GM12878 (cell line): ENCODE data around the gene TRAIP. TPM values are rescaled to one million over a fixed set of nuclear protein-coding genes. Genes with fewer than 3 reads are reported as not detected.

Source experiments
- CHD2 ChIP-seq: IDR thresholded peaks from 2 replicates; pipeline ENCODE4 v1.6.1; 2011; ENCODE audit warnings: low read depth, low read length, improper control_type of control experiment, borderline replicate concordance
- EED ChIP-seq: sonication (generic); IDR thresholded peaks from 2 replicates; pipeline ENCODE4 v1.6.1; 2016; ENCODE audit warnings: antibody characterized with exemption, low read depth
- EGR1 ChIP-seq, 2 experiments: IDR thresholded peaks; 1 replicate in 1 of 2; 2 replicates in 1 of 2; pipeline ENCODE4 v1.6.1; 2011 to 2012; ENCODE audit warnings: low read depth in 2 of 2, low read length in 2 of 2, borderline replicate concordance in 1 of 2, mild to moderate bottlenecking in 1 of 2, moderate library complexity in 1 of 2
- EP300 ChIP-seq, 2 experiments: fragments of 150-350 bp in 1 of 2; IDR thresholded peaks; 2 replicates each; pipeline ENCODE4 v1.6.1; 2011 to 2012; ENCODE audit warnings: low read depth in 2 of 2, low read length in 2 of 2, borderline replicate concordance in 1 of 2, improper control_type of control experiment in 1 of 2, inconsistent platforms in 1 of 2; ENCODE audit not compliant: control insufficient read depth in 1 of 2
- ETV6 ChIP-seq, 2 experiments: fragments of 450-650 bp in 1 of 2; IDR thresholded peaks in 1 of 2; conservative IDR thresholded peaks in 1 of 2; 2 replicates each; pipeline ENCODE4 v1.6.1; 2014; ENCODE audit warnings: antibody characterized with exemption in 1 of 2, borderline replicate concordance in 1 of 2, low read depth in 1 of 2, mild to moderate bottlenecking in 1 of 2, moderate library complexity in 1 of 2
- USF1 ChIP-seq: IDR thresholded peaks from 2 replicates; pipeline ENCODE4 v1.6.1; 2011; ENCODE audit warnings: borderline replicate concordance, low read depth, mild to moderate bottlenecking, moderate library complexity, mixed read lengths, low read length; ENCODE audit not compliant: insufficient read depth; ENCODE audit errors: extremely low read length
- polyA plus RNA-seq, 11 experiments: library from polyadenylated mRNA; depleted of rRNA in 4 of 11; unstranded in 6 of 11; stranded (reverse) in 5 of 11; fragments of >200 nt; fragmentation: Nextera tagmentation in 4 of 11; fragmentation: Illumina TruSeq in 1 of 11; extraction: Ambion mirVana in 4 of 11; extraction: Trizol in 1 of 11; gene quantifications; 1 replicate in 1 of 11; 2 replicates in 10 of 11; pipeline versions ENCODE4 v1.2.1 to v1.2.3, GENCODE V29; 2011 to 2016; ENCODE audit warnings: inconsistent platforms in 2 of 11, missing spikeins in 2 of 11, low read depth in 1 of 11
- total RNA-seq, 4 experiments: library from RNA; depleted of rRNA in 3 of 4; stranded (reverse); fragments of >200 nt in 3 of 4; fragmentation: Illumina TruSeq in 1 of 4; extraction: Trizol in 1 of 4; gene quantifications; 2 replicates each; pipeline versions ENCODE4 v1.2.1 to v1.2.3, GENCODE V29; 2013 to 2021
- TF ChIP-seq, protein P1 (sequence below): IDR thresholded peaks from 2 replicates; pipeline ENCODE4 v1.6.1; 2012; ENCODE audit warnings: mild to moderate bottlenecking, low read depth, low read length
- TF ChIP-seq, protein P2 (sequence below): fragments of 450-650 bp; IDR thresholded peaks from 2 replicates; pipeline ENCODE4 v1.6.1; 2018; ENCODE audit warnings: borderline replicate concordance, mild to moderate bottlenecking; ENCODE audit not compliant: partially characterized antibody

Gene TRAIP
- total and polyA plus RNA-seq, 10 of the 15 experiments (the other 5 are each of a cell fraction or from before 2014, with no cell fraction given), result 15.9 to 37.0 (median 23.1) TPM

- TF ChIP-seq, protein P1, sequence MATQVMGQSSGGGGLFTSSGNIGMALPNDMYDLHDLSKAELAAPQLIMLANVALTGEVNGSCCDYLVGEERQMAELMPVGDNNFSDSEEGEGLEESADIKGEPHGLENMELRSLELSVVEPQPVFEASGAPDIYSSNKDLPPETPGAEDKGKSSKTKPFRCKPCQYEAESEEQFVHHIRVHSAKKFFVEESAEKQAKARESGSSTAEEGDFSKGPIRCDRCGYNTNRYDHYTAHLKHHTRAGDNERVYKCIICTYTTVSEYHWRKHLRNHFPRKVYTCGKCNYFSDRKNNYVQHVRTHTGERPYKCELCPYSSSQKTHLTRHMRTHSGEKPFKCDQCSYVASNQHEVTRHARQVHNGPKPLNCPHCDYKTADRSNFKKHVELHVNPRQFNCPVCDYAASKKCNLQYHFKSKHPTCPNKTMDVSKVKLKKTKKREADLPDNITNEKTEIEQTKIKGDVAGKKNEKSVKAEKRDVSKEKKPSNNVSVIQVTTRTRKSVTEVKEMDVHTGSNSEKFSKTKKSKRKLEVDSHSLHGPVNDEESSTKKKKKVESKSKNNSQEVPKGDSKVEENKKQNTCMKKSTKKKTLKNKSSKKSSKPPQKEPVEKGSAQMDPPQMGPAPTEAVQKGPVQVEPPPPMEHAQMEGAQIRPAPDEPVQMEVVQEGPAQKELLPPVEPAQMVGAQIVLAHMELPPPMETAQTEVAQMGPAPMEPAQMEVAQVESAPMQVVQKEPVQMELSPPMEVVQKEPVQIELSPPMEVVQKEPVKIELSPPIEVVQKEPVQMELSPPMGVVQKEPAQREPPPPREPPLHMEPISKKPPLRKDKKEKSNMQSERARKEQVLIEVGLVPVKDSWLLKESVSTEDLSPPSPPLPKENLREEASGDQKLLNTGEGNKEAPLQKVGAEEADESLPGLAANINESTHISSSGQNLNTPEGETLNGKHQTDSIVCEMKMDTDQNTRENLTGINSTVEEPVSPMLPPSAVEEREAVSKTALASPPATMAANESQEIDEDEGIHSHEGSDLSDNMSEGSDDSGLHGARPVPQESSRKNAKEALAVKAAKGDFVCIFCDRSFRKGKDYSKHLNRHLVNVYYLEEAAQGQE, result no peak
- TF ChIP-seq USF1 (peak; percentile 59), EGR1 (IDR thresholded peaks at IDR 0.05; ENCODE audit: borderline replicate concordance in 1 of 2, low read depth in 2 of 2, low read length in 2 of 2) (peak in 1 of 2 experiments; percentile 79; a peak in 1 of 3 replicates), EED (peak; percentile 66), ETV6 (conservative IDR thresholded peaks at IDR 0.05 in 1 of 2, IDR thresholded peaks at IDR 0.05 in 1 of 2; ENCODE audit: borderline replicate concordance in 1 of 2, low read depth in 1 of 2) (peak in 1 of 2 experiments; percentile 18; a peak in 1 of 4 replicates), EP300 (IDR thresholded peaks at IDR 0.05; ENCODE audit: borderline replicate concordance in 1 of 2, control insufficient read depth in 1 of 2, low read depth in 2 of 2, low read length in 2 of 2) (peak in 1 of 2 experiments; percentile 25; a peak in 1 of 4 replicates), CHD2 (peak; percentile 50; the same call in 1 of the 2 replicates)
- TF ChIP-seq, protein P2, sequence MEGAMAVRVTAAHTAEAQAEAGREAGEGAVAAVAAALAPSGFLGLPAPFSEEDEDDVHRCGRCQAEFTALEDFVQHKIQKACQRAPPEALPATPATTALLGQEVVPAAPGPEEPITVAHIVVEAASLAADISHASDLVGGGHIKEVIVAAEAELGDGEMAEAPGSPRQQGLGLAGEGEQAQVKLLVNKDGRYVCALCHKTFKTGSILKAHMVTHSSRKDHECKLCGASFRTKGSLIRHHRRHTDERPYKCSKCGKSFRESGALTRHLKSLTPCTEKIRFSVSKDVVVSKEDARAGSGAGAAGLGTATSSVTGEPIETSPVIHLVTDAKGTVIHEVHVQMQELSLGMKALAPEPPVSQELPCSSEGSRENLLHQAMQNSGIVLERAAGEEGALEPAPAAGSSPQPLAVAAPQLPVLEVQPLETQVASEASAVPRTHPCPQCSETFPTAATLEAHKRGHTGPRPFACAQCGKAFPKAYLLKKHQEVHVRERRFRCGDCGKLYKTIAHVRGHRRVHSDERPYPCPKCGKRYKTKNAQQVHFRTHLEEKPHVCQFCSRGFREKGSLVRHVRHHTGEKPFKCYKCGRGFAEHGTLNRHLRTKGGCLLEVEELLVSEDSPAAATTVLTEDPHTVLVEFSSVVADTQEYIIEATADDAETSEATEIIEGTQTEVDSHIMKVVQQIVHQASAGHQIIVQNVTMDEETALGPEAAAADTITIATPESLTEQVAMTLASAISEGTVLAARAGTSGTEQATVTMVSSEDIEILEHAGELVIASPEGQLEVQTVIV, result no peak
Observed at GRCh38 chr3:49805897-49806701, 50.3 kb downstream of the TRAIP start (continued).
